ENCODE results near the gene BCAS1.

DNA sequence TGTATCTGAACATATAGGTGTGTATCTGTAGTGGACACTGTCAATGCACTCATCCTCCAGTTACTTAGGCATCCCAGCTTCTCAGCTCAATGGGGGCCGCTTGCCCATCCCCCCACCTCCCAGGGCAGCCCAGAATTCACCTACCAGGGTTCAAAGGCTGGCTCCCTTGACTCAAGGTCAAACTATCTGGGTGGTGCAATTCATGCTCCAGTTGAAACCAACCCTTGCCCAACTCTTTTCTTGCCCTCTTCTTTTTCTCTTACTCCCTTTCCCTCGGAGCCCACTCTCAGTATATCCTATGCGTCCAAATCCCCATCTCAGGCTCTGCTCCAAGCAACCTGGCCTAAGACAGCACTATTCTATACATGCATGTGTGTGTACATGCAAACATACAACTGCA lies 127.4 kb downstream of the BCAS1 start:
- TF ChIP-seq CTCF (IDR thresholded peaks at IDR 0.05) = no peak
- no peak for TF ChIP-seq SIN3A (IDR thresholded peaks at IDR 0.05; ENCODE audit: borderline replicate concordance, insufficient read depth, low read depth, low read length)
- no peak for TF ChIP-seq POLR2AphosphoS5 (IDR thresholded peaks at IDR 0.05; ENCODE audit: low read depth, low read length)

Measured in Panc1 (cell line).